ENCODE data around the gene GINS1.

GINS1 gene

DNA sequence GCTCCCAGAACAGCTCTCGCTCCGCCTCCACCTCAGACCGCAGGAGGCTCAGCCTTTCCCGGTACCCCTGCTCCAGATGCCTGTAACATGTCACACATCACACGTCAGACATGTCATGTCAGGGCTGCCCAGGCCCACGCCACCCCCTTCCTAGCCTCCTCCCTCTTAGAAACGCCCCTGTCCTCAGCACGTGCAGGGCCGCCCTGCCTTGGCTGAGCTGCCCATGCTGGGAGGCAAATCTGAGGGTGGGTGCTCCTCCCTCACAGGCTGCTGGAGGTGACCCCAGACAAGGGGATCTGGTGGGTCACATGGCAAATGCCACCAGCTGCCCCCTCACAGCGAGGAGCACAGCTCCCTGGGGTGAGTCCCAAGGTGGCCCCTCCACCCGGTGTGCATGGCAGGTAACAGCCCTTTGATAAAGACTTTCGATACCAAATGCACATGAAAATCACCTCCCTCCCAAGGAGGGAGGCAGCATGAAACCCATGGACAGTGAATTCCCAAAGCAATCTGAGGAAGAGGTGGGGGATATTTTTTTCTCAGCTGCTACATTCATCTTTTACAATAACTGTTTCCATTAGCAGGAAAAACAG, 84.1 kb downstream of the GINS1 start:
- H3K4me3 ChIP-seq (ENCODE audit: low read depth, low read length): no peak overlapping the region
- TF ChIP-seq, protein P1, sequence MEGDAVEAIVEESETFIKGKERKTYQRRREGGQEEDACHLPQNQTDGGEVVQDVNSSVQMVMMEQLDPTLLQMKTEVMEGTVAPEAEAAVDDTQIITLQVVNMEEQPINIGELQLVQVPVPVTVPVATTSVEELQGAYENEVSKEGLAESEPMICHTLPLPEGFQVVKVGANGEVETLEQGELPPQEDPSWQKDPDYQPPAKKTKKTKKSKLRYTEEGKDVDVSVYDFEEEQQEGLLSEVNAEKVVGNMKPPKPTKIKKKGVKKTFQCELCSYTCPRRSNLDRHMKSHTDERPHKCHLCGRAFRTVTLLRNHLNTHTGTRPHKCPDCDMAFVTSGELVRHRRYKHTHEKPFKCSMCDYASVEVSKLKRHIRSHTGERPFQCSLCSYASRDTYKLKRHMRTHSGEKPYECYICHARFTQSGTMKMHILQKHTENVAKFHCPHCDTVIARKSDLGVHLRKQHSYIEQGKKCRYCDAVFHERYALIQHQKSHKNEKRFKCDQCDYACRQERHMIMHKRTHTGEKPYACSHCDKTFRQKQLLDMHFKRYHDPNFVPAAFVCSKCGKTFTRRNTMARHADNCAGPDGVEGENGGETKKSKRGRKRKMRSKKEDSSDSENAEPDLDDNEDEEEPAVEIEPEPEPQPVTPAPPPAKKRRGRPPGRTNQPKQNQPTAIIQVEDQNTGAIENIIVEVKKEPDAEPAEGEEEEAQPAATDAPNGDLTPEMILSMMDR (IDR thresholded peaks at IDR 0.05; ENCODE audit: low read depth, low read length): no peak

DNA sequence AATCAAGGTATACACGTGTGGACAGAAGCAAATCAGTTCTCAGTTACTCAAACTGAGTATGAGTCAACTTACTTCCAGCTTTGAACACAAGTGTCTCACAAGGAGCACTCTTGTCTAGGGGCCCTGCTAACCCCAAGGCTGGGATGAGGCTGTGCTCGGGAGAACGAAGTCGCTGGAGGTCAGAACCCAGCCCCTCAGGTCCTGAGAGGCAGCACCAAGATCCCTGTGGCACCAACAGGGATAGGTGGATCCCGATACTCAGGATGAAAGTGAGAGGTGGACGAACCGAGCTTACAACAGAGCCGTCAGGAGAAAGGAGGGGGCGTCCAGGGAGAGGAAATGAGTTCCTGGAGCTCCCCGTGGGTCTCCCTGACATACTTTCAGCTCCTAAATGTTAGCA, 85.7 kb downstream of the GINS1 start:
- TF ChIP-seq, protein P1 (IDR thresholded peaks at IDR 0.05; ENCODE audit: low read depth, low read length): no peak
- H3K4me3 ChIP-seq (ENCODE audit: low read depth, low read length): no peak overlapping the region

DNA sequence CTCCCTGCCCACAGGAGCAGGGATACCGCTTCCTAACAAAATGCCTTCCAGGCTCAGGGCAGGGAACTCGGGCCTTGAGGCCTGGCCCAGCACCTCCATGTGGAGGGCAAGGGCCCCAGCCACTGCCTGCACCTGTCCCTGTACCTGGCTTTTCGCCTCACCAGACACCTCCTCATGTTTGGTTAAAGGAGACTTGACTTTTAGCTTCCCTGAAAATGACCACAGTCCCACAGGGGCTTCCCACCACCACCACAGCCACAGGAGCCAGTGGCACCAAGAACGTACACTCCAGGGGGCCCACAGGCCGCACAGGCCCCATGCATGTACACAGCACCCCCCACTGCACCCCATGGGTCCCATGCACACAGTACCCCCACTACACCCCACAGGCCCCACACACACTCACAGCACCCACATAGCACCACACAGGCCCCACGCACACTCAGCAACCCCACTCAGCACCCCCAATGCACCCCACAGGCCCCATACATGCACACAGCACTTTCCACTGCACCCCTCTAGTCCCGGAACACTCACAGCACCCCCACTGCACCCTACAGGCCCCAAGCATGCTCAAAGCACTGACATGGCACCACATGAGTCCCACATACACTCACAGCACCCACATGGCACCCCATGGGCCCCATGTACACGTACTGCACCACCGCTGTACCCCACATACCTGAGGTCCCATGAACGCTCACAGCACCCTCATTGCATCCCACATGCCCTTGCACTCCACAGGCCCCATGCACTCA, 86.5 kb downstream of the GINS1 start:
- no peak overlapping the region for H3K4me3 ChIP-seq (ENCODE audit: low read depth, low read length)
- TF ChIP-seq, protein P1 (IDR thresholded peaks at IDR 0.05; ENCODE audit: low read depth, low read length): no peak

DNA sequence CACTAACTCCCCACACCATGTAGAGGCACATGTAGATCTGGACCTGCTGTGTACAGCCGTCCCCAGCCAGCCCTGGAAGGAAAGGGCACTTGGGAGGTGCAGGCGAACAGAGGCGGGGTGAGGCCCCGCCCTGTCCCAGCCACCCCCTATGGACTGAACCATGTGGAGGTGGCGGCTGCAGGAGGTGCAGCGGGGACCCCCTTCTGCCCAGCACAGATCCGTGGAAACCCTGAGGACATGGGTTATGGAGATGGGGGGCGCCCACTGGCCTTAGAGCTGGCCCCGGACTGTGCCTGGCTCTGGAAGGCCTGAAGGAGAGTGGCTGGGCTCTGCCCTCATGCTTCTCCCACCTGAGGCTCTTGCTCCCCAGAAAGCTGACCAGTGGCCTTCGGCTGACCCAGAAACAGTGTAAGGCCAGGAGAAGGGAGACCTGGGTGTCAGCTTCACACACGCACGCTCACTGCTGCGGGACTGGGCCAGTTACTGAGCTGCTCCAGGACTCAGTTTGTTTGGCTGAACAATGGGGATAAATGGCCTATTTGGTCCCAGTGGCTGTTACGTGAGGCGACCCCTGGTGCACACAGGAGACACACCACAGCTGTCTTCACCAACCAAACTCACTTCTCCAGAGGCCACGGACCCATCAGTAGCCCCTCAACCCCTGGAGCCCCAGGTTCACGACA, 87.2 kb downstream of the GINS1 start:
- TF ChIP-seq, protein P1 (IDR thresholded peaks at IDR 0.05; ENCODE audit: low read depth, low read length): no peak
- no peak overlapping the region for H3K4me3 ChIP-seq (ENCODE audit: low read depth, low read length)

DNA sequence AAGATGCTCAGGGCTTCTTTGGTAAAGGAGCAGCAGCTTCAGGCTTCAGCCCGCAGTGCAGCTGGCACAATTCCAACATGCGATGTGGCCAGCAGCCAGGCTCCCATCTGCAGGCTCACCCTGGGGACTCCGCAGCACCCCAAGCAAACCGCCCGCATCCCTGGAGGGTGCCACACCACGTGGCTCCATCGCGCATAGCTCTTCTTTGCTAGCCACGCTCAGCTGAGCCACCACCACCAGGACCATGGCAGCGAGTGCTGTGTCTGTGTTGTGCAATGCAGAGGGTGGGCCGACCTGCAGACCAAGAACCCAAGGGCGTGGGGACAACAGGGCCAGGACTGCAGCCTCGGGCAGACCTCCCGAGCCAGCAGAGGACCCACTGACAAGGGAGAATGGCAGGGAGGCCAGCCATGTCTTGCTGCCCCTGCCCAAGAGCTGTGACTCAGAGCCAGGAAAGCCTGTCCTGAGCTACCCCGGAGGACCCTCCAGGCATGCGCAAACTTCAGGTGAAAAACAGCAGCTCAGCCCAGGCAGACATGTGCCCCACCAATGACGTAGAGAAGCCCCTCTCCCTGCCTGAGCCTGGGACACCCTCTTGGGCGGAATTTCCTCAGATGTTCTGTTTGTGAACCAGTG, 87.8 kb downstream of the GINS1 start:
- H3K4me3 ChIP-seq (ENCODE audit: low read depth, low read length): no peak overlapping the region
- TF ChIP-seq, protein P1 (IDR thresholded peaks at IDR 0.05; ENCODE audit: low read depth, low read length): no peak

DNA sequence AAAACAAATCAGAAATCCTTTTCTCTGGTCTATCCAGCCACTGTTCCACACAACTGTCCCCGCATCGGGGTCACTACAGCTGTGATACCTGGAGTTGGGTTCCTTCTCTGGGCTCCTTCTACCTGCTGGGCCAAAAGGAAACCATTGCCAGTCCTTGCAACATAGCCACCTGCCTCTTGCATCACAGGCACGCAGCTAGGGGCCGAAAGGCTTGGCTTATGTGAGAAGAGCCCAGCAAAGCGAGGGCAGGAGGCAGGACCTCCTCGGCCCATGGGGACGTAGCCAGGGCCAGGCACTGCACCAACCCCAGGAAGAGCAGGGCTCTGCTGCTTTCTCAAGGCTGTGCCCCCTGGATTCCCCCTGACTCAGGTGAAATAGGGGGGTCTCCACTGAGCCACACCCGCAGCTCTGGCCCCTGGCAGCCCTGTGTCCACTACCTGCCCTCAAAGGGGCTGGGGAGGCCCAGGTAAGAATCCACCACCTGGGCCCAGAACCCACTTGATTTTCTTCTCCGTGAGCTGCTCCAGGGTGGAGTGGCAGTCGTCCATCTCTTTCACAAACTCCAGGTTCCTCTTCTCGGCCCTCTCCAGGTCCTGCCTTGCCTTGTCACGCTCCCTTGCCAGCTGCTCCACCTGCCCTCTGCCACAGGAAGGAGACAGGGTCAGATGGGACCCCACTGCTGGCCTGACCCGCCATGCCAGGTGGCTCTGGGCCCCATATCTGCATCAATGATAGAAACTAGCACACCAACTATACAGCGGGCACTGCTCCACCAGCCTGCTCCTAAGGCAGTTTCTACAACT, 88.9 kb downstream of the GINS1 start:
- no peak overlapping the region for H3K4me3 ChIP-seq (ENCODE audit: low read depth, low read length)
- TF ChIP-seq, protein P1 (IDR thresholded peaks at IDR 0.05; ENCODE audit: low read depth, low read length): no peak
